ENCODE measurements around the gene MINAR2. TPM values are rescaled to one million over a fixed set of nuclear protein-coding genes. Genes with fewer than 3 reads are reported as not detected.

The MINAR2 gene
- not detected for total RNA-seq
- polyA plus RNA-seq: not detected
- long read RNA-seq, donor 1: 0 reads
- long read RNA-seq, donor 2: 0 reads

DNA sequence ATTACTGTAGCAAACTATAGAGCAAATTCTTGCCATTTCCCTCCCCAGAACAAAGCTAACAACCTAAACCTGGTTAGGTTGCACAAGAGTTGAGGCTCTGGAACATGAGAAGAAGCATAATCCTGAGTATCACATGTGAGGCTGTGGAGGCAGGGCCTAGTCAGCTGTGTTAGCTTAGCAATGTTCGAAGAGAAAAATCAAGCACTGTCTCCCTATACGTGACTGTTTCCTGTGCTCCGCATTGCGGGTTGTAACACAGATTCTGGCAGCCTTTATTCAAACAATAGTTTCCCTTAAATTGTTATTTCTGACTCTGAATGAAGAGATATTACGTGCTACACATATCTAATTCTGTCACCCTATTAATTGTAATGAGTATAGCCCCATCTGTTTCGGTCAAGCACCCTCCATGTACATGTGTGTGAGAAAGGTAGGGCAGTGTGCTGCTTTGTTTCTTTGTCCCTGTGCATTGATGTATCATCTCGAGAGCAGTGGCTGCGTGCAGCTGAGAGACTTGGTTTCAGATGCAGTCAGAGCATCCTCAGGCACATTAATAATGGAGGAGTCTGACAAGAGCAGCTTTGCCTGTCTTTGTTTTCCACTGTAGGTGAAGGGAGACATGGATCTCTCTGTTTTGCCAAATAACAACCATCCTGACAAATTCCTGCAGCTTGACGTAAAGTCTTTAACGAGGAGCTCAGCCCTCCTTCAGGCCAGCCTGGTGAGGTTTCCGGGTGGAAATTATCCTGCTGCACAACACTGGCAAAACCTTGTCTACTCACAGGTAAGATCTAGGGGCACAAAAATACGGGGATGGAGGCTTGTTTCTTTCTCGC is at the start of gene MINAR2:
Gene MINAR2, plus strand, starts transcription at position 523 of the 836 bp plus-strand sequence. Its CDS starts 97 bp downstream, at position 620.
- Histone ChIP-seq H3K9me3 (no peaks in the 10 kb centered on the region), H3K27me3 (replicated peaks in 1 of 7) (no peaks in the 10 kb centered on the region), H3K4me1 (no peaks in the 10 kb centered on the region), H3K27ac (no peak within 1 kb of the TSS), H3K4me3 (no peak within 1 kb of the TSS), H3K36me3 (no peaks in the 10 kb centered on the region)
- TF ChIP-seq POLR2AphosphoS5 (IDR thresholded peaks at IDR 0.05) (no peak), POLR2A (IDR thresholded peaks at IDR 0.05) (no peak), CTCF (IDR thresholded peaks at IDR 0.05 in 8 of 11, conservative IDR thresholded peaks at IDR 0.05 in 3 of 11) (no peak)
- 84 to 90% (median 86%) methylated on average over 13 of the region's 13 CpGs for WGBS, 5 donors
- no peak for DNase-seq
- intact Hi-C loops (cut with DNase I; ENCODE audit: low total_unique reads): no loop called here

DNA sequence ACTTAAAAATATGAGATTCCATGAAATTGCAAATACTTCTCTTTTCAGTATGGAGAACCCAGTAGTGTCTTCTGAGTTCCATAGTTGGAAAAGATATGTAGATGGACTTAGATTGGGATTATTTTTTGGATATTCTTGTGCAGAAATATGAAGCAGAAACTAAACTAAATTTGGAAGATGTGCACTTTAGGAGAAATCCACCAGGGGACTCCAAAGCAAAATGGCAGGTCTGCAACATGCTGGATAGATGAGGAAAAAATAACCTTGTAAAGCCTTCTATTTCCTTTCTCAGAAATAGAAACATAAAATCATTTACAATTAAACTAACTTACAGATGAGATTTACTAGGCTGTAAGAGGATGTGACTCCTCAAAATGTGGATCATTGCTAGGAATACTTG is 49.2 kb upstream of the MINAR2 start:
- no peak for DNase-seq
- intact Hi-C loops (cut with DNase I; ENCODE audit: low total_unique reads): no loop called here
- no peaks in the 10 kb centered on the region for H3K36me3 ChIP-seq
- no peaks in the 10 kb centered on the region for H3K4me1 ChIP-seq
- no peaks in the 10 kb centered on the region for H3K9me3 ChIP-seq
- H3K27me3 ChIP-seq (replicated peaks in 1 of 7): no peaks in the 10 kb centered on the region
- H3K27ac ChIP-seq: no peak overlapping the region
- no peak for TF ChIP-seq POLR2A (IDR thresholded peaks at IDR 0.05)
- TF ChIP-seq POLR2AphosphoS5 (IDR thresholded peaks at IDR 0.05): no peak
- TF ChIP-seq CTCF (IDR thresholded peaks at IDR 0.05 in 8 of 11, conservative IDR thresholded peaks at IDR 0.05 in 3 of 11): no peak
- no peak overlapping the region for H3K4me3 ChIP-seq

GRCh38 chr5:129716235-129716634 is 31.7 kb upstream of the MINAR2 start:
- H3K9me3 ChIP-seq: no peaks in the 10 kb centered on the region
- H3K27me3 ChIP-seq (replicated peaks in 1 of 7): no peaks in the 10 kb centered on the region
- H3K36me3 ChIP-seq: no peaks in the 10 kb centered on the region
- WGBS, 5 donors: 46 to 75% (median 61%) methylated on average over 1 of the region's 1 CpG
- TF ChIP-seq CTCF (IDR thresholded peaks at IDR 0.05 in 8 of 11, conservative IDR thresholded peaks at IDR 0.05 in 3 of 11): no peak
- no peak for TF ChIP-seq POLR2AphosphoS5 (IDR thresholded peaks at IDR 0.05)
- no peak overlapping the region for H3K27ac ChIP-seq
- H3K4me3 ChIP-seq: no peak overlapping the region
- intact Hi-C loops (cut with DNase I; ENCODE audit: low total_unique reads): no loop called here
- H3K4me1 ChIP-seq: no peaks in the 10 kb centered on the region
- DNase-seq: no peak

DNA sequence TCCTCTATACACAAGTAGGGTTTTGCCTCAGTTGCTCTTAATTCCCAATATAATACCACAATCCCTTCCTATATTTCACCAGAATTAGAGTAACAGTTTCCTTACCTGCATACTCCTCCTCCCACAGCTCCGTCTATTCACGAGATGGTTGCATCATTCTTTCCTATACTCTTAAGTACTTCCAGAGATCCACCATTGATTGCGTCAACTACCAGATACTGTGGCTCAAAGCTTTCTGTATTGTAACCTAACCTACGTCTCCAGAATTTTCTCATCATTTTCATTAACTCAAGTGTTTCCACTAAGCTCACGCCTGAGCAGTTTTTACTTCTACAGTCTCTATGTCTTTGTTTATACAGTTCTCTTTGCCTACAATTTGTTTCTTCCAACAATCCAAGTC is 31.2 kb upstream of the MINAR2 start:
- no peaks in the 10 kb centered on the region for H3K36me3 ChIP-seq
- DNase-seq: no peak
- no peaks in the 10 kb centered on the region for H3K4me1 ChIP-seq
- intact Hi-C loops (cut with DNase I; ENCODE audit: low total_unique reads): no loop called here
- no peak overlapping the region for H3K27ac ChIP-seq
- no peaks in the 10 kb centered on the region for H3K9me3 ChIP-seq
- TF ChIP-seq POLR2A (IDR thresholded peaks at IDR 0.05) (no peak), CTCF (IDR thresholded peaks at IDR 0.05 in 8 of 11, conservative IDR thresholded peaks at IDR 0.05 in 3 of 11) (no peak), POLR2AphosphoS5 (IDR thresholded peaks at IDR 0.05) (no peak)
- no peak overlapping the region for H3K4me3 ChIP-seq
- H3K27me3 ChIP-seq (replicated peaks in 1 of 7): no peaks in the 10 kb centered on the region
- 81 to 94% (median 85%) methylated on average over 5 of the region's 5 CpGs for WGBS, 5 donors
